HG03439 (cell line): ENCODE results near the gene KMT2C.
"Not testable (repeated sequence)": the region's sequence is repeated elsewhere in the genome, so short reads cannot be mapped to it uniquely, and the experiment has no call there.

Source experiments
- ATAC-seq: cut with Tn5 transposase; IDR thresholded peaks from one replicate; pipeline ENCODE4 v1.9.1; 2021; ENCODE audit warnings: mild to moderate bottlenecking, moderate library complexity; ENCODE audit not compliant: unreplicated experiment

The KMT2C gene

GRCh38 chr7:152406030-152406429 lies 29.8 kb downstream of the KMT2C start:
- ATAC-seq, result not testable (repeated sequence)

- no peak for ATAC-seq
Measured at GRCh38 chr7:152403726-152404125, 32.1 kb downstream of the KMT2C start.

- ATAC-seq, result no peak
Measured at GRCh38 chr7:152402384-152403250, 33.2 kb downstream of the KMT2C start.

DNA sequence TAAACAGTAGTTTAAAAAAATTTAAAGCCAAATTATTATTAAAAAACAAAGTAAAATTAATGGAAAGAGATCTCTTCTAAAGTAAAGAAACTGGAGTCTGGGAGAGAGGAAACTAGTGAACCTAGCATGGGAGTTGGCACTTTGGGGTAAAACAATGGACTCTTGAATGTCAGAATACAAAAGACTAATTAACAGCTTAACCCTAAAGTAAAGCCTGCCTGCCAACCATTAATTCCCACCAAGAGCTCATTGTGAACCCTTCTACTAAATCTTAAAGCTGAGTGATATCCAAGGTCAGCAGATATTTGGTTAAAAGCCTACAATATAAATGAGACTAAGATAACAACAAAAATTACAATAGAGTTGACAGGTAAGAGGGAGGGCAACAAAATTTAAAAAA lies 36.5 kb downstream of the KMT2C start:
- no peak for ATAC-seq

- ATAC-seq, result no peak
Measured at GRCh38 chr7:152395112-152395511, 40.7 kb downstream of the KMT2C start.

GRCh38 chr7:152394214-152394613 lies 41.6 kb downstream of the KMT2C start:
- not testable (repeated sequence) for ATAC-seq

- no peak for ATAC-seq
Measured at GRCh38 chr7:152392254-152392653, 43.5 kb downstream of the KMT2C start.

GRCh38 chr7:152386136-152386764 lies 49.6 kb downstream of the KMT2C start:
- not testable (repeated sequence) for ATAC-seq

DNA sequence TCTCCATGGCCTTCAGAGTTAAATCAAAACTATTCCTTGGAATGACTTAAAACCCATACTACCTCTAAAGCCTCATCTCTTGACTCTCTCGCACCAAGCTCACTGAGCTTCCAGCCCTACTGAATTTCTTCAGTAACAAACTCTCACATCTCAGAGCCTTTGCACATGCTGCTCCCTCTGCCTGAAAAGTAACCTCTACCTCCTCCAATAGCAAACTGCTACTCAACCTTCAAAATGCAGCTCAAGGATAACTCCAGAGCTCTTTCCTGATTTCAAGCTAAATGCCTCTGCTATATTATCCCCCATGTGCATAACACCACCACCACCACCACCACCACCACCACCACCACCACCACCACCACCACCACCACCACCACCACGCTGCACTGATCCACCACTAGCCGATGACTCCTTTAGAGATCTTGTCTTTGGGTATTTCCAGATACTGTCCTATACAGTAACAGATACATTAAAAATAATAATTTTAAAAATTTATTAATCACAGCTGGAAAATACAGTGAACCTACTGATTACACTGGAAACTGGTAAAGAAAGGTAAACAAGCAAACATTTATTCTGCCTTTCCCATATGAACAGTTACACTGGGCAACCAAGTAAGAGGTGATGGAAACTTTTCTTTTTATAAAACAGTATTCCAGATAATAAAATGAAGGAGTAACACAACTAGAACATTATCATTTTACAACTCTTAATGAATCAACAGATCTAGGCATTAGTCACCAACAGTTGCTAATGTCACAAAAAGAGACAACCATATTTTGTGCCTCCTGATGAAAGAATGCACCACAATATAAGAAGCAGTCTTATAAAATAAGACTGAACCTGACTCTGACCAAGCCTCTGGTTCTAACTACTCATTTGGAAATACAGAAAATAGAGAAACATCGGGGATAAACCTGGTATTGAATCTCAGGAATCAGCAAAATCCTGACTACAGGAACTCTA lies 51.3 kb downstream of the KMT2C start:
- ATAC-seq, result not testable (repeated sequence)

- ATAC-seq, result no peak
Measured at GRCh38 chr7:152383341-152384234, 52.2 kb downstream of the KMT2C start.

GRCh38 chr7:152382244-152382643 lies 53.6 kb downstream of the KMT2C start:
- no peak for ATAC-seq

- not testable (repeated sequence) for ATAC-seq
Measured at GRCh38 chr7:152380931-152381578, 54.7 kb downstream of the KMT2C start.

DNA sequence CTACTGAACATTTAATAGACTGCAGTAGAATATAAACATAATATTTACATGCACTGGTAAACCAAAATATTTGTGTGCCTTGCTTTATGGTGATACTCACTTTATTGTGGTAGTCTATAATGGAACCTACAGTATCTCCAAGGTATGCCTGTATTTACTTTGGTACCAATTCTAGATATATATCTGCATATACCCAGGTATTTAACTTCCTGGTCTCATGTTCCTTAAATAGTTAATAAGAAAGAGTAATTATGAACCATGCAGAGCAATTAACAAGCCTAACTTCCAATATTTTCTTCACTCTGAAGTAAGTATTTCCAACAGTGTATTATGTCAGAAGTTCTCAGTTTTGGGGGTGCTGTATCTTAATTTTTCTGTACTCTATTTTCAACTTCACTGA lies 57.3 kb downstream of the KMT2C start:
- not testable (repeated sequence) for ATAC-seq

GRCh38 chr7:152376716-152377484 lies 58.9 kb downstream of the KMT2C start:
- ATAC-seq, result not testable (repeated sequence)

GRCh38 chr7:152370297-152370696 lies 65.5 kb downstream of the KMT2C start:
- no peak for ATAC-seq

DNA sequence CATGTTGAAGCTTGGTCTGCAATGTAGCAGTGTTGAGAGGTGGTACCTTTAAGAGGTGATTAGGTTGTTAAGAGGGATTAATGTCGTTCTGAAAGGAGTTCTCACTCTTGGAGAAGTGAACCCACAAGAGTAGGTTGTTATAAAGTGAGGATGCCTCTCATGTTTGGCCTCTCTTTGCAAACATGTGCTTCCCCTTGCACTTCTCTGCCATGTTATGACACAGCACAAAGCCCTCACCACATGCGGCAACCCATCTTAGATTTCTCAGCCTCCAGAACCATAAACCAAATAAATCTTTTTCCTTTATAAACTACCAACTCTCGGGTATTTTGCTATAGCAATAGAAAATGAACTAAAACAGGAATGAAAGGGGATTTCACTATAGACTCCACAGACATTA lies 66.3 kb downstream of the KMT2C start:
- ATAC-seq, result no peak

DNA sequence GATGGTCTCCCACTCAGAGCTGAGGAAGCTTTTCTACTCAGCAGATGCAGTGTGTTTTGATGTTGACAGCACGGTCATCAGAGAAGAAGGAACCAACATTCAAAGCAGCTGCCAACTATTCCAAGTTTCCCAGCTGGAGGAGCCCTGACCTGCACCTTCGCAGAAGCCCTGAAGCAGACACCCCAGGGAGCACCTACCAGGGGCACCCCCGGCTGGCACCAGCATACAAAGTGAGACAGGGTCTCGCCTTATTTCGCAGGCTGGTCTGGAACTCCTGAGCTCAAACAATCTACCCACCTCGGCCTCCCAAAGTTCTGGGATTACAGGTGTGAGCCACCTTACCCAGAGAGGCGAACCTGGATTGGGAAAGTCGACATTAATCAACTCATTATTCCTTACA lies 68.6 kb downstream of the KMT2C start:
- no peak for ATAC-seq

DNA sequence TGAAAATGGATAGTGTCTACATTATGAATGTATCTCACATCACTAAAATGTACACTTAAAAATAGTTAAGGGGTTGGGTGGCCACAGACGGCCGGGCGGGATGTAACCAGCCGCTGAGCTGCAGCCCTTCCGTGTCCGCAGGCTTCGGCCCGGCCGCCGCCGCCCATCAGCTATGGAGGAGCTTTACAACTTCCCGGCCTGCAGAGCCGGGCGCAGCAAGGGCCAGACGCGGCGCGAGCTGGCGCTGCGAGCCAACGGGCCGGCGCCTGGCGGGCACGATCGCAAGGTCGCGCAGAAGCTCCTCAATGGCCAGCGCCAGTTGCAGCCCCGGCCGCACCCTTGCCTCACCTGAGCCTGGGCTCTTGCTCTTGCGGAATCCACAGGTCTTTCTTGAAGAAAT lies 69.1 kb downstream of the KMT2C start:
- no peak for ATAC-seq
